Ectodermal cell (in vitro differentiated cells): Measurements from ENCODE around the gene PCGF2.
A peak's percentile ranks its signal among the peaks of the same experiment; 100 is the strongest.

Experiments used
- H3K27ac ChIP-seq: 2 replicates; pipeline ENCODE4 v1.7.0; 2013; ENCODE audit warnings: mild to moderate bottlenecking, low read depth, low read length; ENCODE audit not compliant: insufficient read depth, poor library complexity, severe bottlenecking
- H3K27me3 ChIP-seq: 2 replicates; pipeline ENCODE4 v1.7.0; 2013; ENCODE audit warnings: mild to moderate bottlenecking, low read length; ENCODE audit not compliant: insufficient read depth, control insufficient read depth, poor library complexity, severe bottlenecking
- H3K36me3 ChIP-seq: one replicate; pipeline ENCODE4 v1.7.0; 2013; ENCODE audit warnings: low read length; ENCODE audit not compliant: control insufficient read depth, insufficient read depth
- H3K4me1 ChIP-seq: one replicate; pipeline ENCODE4 v1.7.0; 2013; ENCODE audit warnings: low read length; ENCODE audit not compliant: control insufficient read depth, insufficient read depth
- H3K4me3 ChIP-seq: 2 replicates; pipeline ENCODE4 v1.7.0; 2013; ENCODE audit warnings: low read depth, low read length, control low read depth; ENCODE audit not compliant: insufficient read depth
- H3K9me3 ChIP-seq: 2 replicates; pipeline ENCODE4 v1.7.0; 2013; ENCODE audit warnings: mild to moderate bottlenecking, low read length, moderate library complexity; ENCODE audit not compliant: control insufficient read depth
- WGBS, 2 experiments: methylation state at CpG; one replicate each; pipeline ENCODE4 v1.1.7; 2013; ENCODE audit warnings: missing lambda C conversion rate in 2 of 2; 5-methylcytosine and 5-hydroxymethylcytosine counted together

PCGF2 gene

GRCh38 chr17:38751808-38752307 is 3.7 kb upstream of the PCGF2 start:
- Histone ChIP-seq H3K27me3 (peaks cover 10% of the 10 kb centered on the region), H3K9me3 (no peaks in the 10 kb centered on the region), H3K4me3 (peak overlapping the region; percentile 94), H3K4me1 (peaks cover 11% of the 10 kb centered on the region), H3K36me3 (peaks cover 5% of the 10 kb centered on the region), H3K27ac (peak overlapping the region; percentile 78)
- 0 to 1% methylated on average over 44 of the region's 44 CpGs for WGBS, 2 experiments

DNA sequence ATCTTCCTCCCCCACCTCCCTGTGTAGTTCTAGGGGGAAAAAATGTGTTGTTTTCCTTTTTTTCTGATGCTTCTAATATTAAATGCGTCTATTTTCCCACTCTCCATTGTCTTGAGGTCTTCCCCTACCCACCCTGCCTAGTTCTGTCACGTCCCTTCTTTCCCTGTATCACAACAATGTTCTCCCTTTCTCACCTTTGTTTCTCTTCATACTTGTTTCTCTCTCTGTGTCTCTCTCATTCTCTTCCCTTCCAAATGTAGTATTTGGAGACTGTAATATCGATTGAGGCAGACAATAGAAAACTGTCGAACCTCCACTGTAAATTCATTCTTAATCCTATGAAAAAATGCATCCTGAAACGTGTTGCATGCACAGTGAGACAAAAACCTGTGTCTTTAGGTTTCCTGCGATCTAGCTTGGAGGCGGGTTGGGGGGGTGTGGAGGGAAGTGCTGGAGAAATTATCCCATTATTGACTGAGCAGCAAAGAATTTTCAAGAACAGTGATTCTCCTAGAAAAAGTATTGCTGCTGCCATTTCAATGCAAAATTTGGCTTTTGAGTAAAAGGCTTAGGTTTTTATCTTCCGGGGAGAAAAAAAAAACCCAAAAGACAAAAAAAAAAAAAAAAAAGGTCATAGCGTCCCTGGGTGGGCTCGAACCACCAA is 3.1 kb upstream of the PCGF2 start:
- WGBS, 2 experiments = 3% methylated on average over 10 of the region's 10 CpGs
- Histone ChIP-seq H3K4me3 (peak overlapping the region; percentile 94), H3K27ac (no peak overlapping the region)

DNA sequence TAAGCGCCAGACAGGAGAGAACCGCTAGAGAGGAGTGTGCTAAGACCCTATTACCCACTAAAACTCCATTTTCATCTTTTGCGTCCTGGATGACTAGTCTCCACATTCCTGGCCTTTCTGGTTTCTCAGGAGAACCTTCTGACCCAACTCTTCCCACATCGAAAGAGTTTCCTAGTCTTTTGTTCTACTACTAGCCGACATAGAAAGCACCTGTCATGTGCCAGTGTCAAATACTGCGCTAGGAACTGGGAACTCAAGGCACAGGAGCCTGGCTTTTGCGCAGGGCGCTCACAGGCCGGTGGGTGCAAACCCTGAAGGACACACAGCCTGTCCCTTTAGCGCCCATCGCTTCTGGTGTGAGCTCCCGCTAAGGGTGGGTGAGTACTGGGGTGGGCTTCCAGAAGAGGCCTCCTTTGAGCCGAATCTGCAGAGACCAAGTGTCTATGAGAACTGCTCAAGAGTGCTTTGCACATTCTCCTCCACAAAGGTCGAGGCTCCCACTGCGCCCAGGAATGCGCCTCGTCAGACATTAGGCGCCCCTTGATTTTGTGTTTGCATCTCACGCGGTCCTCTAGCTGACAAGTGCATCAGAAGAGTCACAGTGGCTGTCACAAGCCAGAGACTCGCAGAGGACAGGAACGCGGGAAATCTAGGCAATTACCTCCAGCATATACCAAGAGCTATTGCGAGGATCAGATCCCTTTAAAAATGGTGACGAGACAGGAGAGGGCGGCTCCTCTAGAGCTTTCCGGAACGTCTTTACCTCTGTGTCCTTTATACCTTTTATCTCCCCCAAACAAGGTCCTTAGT is 2.4 kb upstream of the PCGF2 start:
- Histone ChIP-seq H3K27me3 (peaks cover 10% of the 10 kb centered on the region), H3K4me3 (peak overlapping the region; percentile 94), H3K9me3 (no peaks in the 10 kb centered on the region), H3K36me3 (no peaks in the 10 kb centered on the region), H3K27ac (no peak overlapping the region), H3K4me1 (peaks cover 24% of the 10 kb centered on the region)
- WGBS, 2 experiments = 4% methylated on average over 28 of the region's 28 CpGs

More for the DNA sequence above, 3.1 kb upstream of the PCGF2 start:
- H3K36me3 ChIP-seq = peaks cover 5% of the 10 kb centered on the region
- peaks cover 17% of the 10 kb centered on the region for H3K4me1 ChIP-seq
- peaks cover 10% of the 10 kb centered on the region for H3K27me3 ChIP-seq
- H3K9me3 ChIP-seq = no peaks in the 10 kb centered on the region

DNA sequence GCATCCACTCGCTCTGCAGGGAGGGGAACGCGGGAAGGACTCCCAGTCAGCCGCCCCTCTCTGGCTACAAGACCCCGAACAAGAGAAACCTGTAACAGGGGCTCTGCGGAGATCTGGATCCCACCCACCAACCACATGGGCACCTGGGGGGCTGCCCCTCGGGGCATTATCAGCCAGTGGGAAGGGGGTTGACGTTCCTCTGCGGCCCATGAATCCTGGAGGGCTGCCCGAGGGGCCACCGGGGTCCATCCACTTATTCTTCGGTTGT is 1.8 kb upstream of the PCGF2 start:
- WGBS, 2 experiments = 1 to 2% methylated on average over 12 of the region's 12 CpGs
- peak overlapping the region; percentile 52 for H3K27ac ChIP-seq
- H3K9me3 ChIP-seq = no peaks in the 10 kb centered on the region
- H3K27me3 ChIP-seq = peaks cover 10% of the 10 kb centered on the region
- peak overlapping the region; percentile 94 for H3K4me3 ChIP-seq
- H3K4me1 ChIP-seq = peaks cover 26% of the 10 kb centered on the region
- H3K36me3 ChIP-seq = no peaks in the 10 kb centered on the region

- peak overlapping the region; percentile 94 for H3K4me3 ChIP-seq
- H3K4me1 ChIP-seq = peaks cover 26% of the 10 kb centered on the region
- H3K27ac ChIP-seq = peak overlapping the region; percentile 52
- no peaks in the 10 kb centered on the region for H3K9me3 ChIP-seq
- WGBS, 2 experiments = 0% methylated on average over 79 of the region's 79 CpGs
- peaks cover 10% of the 10 kb centered on the region for H3K27me3 ChIP-seq
- no peaks in the 10 kb centered on the region for H3K36me3 ChIP-seq
These were observed 1.3 kb upstream of the PCGF2 start for GRCh38 chr17:38749223-38750043.

- H3K4me3 ChIP-seq = peak overlapping the region; percentile 94
- H3K9me3 ChIP-seq = no peaks in the 10 kb centered on the region
- WGBS, 2 experiments = 0 to 1% methylated on average over 32 of the region's 32 CpGs
- peaks cover 29% of the 10 kb centered on the region for H3K4me1 ChIP-seq
- peak overlapping the region; percentile 52 for H3K27ac ChIP-seq
- no peaks in the 10 kb centered on the region for H3K36me3 ChIP-seq
- peaks cover 10% of the 10 kb centered on the region for H3K27me3 ChIP-seq
These were observed 721 bp upstream of the PCGF2 start for GRCh38 chr17:38748892-38749222.

- H3K27ac ChIP-seq = peak overlapping the region; percentile 64
- 0% methylated on average over 61 to 64 of the region's 64 CpGs for WGBS, 2 experiments
- H3K27me3 ChIP-seq = peaks cover 10% of the 10 kb centered on the region
- no peaks in the 10 kb centered on the region for H3K9me3 ChIP-seq
- H3K36me3 ChIP-seq = no peaks in the 10 kb centered on the region
- peaks cover 32% of the 10 kb centered on the region for H3K4me1 ChIP-seq
- peak overlapping the region; percentile 97 for H3K4me3 ChIP-seq
These were observed 530 bp downstream of the PCGF2 start for GRCh38 chr17:38747463-38748148.

DNA sequence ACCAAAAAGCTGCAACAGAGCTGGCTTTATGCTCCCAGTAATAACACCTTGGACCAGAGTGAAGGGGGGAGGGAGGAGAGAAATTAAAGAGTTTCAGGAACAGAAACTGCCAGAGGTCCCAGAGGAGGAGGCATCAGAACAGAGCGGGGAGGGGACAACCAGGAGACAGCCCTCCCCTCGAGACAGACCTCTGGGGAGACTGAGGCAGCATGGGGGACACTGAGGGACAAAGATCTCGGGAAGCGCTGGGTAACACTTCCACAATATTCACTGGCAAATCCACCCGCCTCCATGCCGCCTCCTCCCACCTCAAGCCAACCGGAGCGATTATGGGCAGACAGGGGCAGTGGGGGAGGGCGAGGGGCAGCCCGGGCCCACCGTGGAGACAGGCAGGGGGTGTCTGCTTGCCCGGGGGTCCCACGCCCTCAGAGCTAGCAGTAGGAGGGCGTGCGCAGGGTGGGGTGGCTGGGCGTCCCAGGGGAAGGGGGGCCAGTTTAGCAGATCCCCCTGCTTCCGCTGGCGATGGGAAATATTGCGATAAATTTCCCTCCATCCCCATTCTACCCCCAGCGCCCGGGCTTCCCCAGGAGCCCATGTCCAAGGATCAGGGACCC is 1.2 kb downstream of the PCGF2 start:
- peaks cover 38% of the 10 kb centered on the region for H3K4me1 ChIP-seq
- 1 to 2% methylated on average over 21 of the region's 21 CpGs for WGBS, 2 experiments
- H3K4me3 ChIP-seq = peak overlapping the region; percentile 97
- H3K9me3 ChIP-seq = no peaks in the 10 kb centered on the region
- no peaks in the 10 kb centered on the region for H3K36me3 ChIP-seq
- peaks cover 10% of the 10 kb centered on the region for H3K27me3 ChIP-seq
- H3K27ac ChIP-seq = no peak overlapping the region

DNA sequence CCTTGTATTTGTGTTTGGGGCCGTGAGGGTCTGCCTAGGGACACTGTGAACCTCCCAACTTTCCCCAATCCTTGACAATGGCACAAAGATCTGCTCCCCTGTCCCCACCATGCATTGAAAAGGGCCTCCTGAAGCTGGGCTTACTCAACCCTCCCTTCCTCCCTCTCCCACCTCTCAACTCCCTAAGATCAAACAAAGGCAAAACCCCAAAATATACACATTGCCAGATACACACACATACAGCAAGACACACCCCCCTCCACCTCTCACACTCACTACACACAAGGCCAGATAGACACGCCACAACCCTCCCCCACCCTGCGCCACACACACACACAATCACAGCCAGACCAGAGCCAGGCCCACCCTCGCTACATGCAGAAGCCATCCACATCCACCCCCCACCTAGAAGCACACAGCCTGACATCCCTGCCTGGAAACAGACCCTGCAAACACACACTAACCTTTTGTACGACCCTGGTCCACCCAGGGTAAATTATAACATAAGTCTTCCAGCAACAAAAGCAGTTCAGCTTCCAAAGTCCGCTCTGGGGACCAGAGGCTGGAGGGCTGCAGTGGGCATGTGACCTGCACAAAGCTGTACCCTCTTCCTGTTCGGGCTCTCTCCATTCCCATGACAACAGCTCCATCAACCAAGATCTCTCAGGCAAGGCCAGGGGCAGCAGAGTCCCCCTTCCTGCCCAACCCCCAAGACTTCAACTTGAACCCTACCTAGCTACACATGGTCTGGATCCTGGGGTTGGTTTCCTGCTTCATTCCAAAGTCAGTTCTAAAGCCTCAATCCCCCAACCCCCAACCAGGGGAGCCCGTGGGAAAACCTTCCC is 1.9 kb downstream of the PCGF2 start:
- Histone ChIP-seq H3K9me3 (no peaks in the 10 kb centered on the region), H3K27me3 (peaks cover 8% of the 10 kb centered on the region), H3K27ac (no peak overlapping the region), H3K4me1 (peaks cover 41% of the 10 kb centered on the region), H3K36me3 (no peaks in the 10 kb centered on the region), H3K4me3 (peak overlapping the region; percentile 97)
- WGBS, 2 experiments = 54 to 57% methylated on average over 7 to 8 of the region's 8 CpGs
